Left lobe of liver (tissue), 2 donors: ENCODE results near the gene TBX5. TPM values are rescaled to one million over a fixed set of nuclear protein-coding genes. Genes with fewer than 3 reads are reported as not detected.

ENCODE experiments used
- ATAC-seq: fragments of 200-7000 bp; cut with Tn5 transposase; one replicate; pipeline ENCODE4 v1.9.1; 2020; ENCODE audit warnings: mild to moderate bottlenecking, moderate library complexity
- DNase-seq: peaks from one replicate; pipeline ENCODE4 v3.0.0-alpha.2; 2020; ENCODE audit warnings: low spot score
- total RNA-seq: library from RNA; stranded (reverse); gene quantifications from one replicate; pipeline ENCODE4 v1.2.1, GENCODE V29; 2021
- donor health status: DM: no; HTN: no; CAD: no; lungs with moderate emphysema.
- donor health status: DM: no; HTN: yes; CAD: no.

Gene TBX5
- total RNA-seq: not detected

DNA sequence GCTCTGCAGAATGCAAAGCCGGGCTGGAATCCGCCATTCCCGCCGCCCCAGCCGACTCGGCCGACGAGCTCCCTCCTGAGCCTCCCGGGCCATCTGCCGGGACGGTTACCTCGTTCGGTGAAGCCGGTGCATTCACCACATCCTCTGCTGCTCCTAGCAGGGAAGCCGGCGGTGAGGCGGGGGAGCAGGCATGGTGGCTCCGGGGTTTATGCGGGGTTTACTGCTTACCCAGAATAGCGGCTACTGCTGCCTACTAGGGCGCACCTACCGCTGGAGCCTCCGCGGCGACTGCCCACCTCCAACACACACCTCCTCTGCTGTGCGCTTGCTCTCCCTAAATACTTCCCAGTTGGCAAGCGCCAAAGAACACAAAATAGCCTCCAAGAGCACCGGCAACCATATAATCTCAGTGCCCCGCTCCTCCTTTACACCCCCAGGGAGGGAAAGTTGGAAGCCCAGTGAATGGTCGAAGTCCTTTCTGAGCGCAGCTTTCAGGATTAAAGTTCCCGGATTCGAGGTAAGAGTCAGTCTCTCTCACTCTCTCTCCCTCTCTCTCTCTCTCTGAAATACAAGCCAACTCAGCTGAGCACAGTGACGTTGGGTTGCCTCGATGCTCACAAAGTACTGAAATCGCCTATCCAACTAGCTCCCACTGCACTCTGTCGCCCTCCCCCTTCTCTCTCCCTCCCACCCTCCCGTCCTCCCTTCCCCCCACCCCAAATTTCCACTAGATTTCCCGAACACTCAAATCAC, at the start of gene TBX5:
Gene TBX5 (minus strand): TSS at position 626 of the 753 bp plus-strand sequence. CDS start 2,246 bp downstream, outside the sequence.
- ATAC-seq (no peak), DNase-seq (no peak)

DNA sequence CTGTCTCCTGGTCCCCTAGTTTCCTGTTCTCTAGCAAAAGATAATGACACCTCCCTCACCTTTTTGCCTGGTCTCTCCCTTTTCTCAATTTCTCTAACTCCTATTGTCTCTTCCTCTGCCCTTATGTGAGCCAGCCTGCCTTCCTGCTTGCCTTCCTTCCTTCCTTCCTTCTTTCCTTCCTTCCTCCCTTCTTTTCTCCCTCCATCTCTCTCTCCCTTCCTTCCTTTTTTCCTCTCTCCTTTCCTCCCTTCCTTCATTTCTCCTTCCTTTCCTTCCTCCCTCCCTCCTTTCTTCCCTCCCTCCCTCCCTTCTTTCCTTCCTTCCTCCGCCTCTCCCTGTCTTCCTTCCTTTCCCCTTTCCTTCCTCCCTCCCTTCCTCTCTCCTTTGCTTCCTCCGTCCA, 45.7 kb upstream of the TBX5 start:
- no peak for ATAC-seq
- no peak for DNase-seq

DNA sequence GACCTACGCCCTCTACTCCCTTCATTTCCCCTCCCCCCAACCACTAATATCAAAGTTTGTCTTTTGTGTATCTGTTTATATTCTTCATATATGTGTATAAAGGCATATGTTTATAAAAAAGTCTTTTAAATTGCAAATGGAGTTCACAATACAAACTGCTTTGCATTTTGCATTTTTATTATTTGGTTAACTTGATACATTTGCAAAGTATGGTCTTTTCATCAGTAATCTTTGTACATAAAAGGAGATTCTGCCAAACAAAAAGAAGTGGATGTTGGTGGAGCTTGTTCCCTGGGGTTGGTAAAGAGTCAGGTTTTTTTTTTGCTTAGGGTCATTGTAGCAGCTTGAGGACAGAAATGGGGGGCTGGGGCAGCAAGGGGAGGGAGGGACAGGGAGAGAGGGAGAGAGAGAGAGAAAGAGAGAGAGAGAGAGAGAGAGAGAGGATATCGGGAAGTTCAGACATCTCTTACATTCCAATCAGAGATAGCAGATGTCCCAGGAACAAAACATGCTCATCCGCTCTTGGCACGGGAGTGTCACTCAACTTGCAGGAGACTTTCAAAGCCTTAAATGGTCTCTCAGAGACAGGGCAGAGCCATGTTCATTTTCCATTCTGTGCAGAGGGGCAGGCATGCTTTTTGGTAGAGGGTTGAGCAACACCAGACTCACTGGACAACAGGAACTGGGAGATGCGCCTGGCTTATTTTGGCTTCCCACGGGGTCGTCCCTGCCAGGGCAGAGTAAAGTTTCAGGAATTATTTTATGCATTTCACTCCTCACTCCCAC, 44.8 kb upstream of the TBX5 start:
- ATAC-seq (no peak), DNase-seq (no peak)

DNA sequence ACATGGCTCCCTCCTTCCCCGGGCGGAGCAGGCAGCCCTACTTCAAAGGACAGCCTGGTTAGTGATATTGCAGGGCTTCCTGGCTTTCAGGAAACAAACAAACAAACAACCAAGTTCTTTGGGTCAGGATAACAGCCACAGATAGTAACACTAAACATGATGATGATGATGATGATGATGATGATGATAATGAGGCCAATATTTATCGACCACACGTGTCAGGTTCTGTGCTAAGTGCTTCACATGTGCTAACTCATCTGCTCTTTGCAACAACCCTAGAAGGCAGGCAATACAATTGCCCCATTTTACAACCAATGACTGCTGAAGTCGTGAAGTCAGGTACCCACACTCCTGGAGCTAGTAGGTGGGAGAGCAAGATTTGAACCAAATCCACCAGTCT, 44.1 kb upstream of the TBX5 start:
- no peak for ATAC-seq
- no peak for DNase-seq

DNA sequence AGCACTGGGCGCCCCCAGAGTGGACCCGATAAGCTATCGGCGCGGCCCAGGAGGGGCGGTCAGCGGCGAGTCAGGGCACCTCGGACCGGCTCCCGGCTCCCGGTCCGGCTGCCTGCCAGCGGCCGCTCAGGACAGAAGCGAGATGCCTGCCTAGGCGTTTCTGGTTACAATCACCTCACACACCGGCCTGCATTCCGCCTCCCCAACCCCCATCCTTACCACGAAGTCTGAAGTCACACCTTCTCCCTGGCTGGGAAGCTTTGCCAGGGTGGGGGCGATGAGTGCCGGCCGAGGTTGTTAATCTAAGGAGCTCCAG, 42.6 kb upstream of the TBX5 start:
- DNase-seq (no peak), ATAC-seq (no peak)

DNA sequence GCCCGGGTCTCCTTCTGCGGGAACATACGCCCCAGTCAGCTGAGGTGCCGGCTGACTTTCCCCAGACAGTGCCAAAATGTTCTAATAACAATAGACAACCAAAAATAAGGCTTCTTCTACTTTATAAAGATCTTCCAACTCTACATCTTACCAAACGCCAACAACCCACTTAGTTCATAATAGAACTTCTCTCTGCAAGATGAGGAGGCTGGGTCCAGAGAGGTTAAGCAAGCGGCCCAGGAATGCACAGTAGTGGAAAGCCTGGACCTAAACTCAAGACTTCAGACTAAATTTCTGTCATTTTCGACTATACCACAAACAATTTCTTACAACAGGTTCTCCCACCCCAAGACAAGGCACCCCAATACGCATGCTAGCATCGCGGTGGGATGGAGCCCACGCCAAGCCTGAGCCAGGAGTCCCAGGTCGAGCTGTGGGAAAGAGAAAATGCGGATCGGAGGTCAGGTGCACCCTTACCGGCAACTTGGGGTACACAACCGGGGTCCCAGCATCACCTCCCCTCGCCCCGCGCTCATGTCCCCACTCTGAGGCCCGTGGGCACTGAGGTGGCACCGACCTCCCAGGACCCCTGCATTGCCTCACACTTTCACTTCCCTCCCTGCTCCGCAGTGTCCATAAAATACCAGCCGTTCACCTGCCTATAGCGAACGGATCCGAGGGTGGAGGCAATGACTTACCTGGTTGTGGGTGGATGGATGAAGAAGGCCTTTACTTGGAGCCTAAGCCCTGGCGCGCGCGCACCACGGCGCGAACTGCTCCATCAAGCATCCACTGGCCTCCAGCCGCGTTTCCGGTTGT, 42.1 kb upstream of the TBX5 start:
- DNase-seq (no peak), ATAC-seq (no peak)

DNA sequence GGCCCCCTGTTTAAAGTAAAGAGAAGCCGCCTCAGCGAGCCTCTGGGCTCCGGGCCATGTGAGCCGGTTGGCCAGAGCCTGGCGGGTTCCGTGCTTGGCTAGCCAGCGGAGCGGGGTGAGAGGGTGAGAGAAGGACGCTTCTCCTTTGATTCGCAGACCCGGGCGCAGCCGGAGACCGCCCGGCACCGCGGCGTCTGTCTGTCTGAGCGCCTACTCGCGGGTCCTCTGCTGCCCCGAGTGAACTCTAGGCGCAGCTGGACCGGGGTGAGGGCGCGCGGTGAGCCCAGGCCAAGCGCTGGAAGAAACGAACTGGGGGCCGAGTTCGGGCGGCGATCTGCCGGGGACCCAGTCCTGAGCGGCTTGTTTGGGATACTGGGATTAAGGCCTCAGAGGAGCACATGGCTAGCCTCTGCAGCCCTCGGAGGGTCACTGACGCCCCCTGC, 41.4 kb upstream of the TBX5 start:
- DNase-seq (no peak), ATAC-seq (peak; percentile 22)

DNA sequence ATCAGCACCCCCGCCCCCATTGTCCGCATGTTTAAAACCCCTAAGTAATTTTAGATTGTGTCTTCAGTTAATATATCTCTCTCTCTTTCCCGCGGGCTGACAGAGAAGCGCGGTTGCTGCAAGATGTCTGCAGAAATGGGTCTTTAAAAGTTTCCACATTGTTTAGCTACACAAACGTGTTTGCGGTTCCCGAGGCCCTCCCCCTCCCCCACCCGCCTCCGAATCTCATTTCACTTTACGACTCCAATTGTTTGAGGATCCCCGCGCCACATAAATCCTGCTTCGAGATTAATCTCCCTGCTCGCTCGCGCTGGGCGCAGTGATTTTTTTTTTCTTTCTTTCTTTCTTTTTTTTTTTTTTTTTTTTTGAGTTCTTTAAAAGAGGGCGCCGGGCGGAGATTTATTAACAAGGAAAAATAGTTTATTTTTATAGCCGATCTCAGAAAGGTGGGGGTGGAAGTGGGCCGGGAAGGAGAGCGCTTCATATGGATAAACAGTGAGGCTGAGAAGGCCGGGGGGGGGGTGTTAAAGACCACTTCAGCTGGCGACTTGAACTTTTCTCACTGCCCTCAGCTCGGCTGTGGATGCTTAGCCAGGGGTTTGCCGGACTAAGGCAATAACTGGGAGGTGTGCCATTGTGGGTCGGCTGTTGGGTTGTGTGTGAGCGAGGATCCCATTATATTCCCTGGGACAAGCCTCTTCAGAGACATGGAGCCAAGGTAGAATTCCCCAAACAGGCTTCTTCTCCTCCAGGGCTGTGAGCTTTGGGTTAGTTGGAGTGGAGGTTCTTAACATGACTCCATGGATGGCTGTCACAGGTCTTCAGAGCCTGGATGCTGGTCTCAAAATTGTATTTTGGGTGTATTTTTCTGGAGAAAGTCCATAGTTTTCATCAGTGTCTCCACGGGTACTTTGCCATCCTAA, 39.7 kb upstream of the TBX5 start:
- ATAC-seq (no peak), DNase-seq (no peak)

DNA sequence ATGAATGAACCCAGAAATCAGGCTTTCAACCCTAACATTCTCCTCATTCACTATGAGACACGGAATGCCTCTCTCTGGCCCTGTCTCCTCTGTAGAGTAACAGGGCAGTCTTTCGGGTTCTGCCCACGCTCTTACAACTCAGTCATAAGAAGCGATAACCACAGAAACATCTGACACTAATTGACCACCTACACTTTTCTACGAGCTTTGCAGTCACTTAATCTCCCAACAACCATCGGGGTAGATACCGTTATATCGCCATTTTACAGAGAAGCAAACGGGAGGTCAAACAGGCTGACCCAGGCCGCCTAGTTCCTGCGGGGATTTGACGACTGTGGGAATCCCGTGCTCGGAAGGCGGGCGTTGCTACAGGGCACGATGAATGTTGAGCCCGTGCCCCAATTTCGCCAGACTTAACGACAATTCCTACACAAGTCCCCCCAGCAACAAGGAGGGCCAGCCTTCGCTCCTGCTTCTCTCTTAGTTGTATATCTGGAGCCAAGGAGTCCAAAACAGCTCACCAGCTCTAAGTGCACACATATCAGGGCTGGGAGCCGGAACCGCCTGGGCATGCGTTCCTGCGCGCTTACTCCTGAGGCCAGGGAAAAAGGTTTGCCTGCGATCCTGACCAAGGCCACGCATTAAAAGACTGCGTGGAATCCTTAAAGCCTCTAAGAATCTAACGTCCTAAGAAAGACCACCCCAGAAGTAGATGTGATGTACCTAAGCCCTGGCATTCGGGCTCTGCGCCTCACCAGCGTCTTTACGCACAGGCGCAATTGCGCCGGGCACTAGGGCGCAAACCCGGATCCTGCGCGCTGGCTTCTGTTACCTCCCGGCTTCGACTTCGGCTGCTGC, 38.7 kb upstream of the TBX5 start:
- ATAC-seq: no peak
- no peak for DNase-seq

DNA sequence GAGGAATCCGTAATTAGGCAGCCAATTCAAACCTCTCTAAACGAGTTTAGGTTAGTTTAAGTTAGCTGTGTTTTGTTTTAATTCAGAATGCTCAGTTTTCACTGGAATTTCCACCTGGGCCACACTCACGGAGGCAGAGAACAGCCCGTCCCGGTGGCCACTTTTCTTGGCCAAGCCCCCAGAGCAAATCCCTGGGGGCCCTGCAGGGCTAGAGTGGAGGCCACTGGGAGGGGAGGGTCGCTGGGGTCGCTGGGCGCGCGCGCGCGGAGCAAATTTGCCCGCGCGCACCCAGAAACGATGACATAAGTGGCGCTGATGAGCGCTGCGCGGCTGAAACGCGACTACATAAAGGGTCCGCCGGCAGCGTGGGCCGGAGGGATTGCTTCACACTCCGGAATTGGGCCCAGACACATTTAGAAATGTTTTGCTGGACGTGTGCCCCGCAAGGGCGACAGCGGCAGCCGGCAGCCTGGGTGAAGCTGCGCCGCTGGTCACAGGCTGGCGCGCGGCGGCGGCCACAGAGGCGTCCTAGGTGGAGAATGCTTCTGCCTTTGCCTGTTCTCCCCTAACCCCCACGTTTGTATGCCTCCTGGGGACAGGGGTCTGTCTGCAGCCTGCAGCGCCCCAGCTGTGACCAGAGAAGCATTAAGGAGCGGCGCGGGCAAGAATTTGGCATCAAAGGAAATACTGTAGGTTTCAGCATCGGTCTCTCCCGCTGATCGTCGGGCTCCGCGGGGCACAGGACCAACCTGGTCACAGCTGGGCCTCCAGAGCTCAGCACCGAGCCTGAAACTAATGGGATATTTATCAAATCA, 37.9 kb upstream of the TBX5 start:
- no peak for DNase-seq
- peak; percentile 73 for ATAC-seq

DNA sequence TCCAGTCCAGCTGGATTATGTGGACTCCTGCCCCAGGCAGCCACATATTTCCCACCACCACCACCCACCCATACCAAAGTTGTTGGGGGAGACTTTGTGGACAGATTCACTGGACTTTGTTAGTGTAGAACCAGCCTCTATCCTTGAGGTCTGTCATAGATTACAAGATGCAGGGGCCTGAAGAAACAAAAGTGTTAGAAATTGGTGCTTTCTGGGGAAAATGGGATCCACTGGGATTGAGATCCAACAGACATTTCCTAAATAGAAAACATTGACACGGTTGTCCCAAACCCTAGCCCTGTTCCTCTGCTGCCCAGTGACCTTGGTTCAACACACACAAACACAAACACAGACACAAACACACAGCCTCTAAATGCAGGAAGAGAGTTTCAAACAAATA, 36.6 kb upstream of the TBX5 start:
- no peak for ATAC-seq
- DNase-seq: no peak

DNA sequence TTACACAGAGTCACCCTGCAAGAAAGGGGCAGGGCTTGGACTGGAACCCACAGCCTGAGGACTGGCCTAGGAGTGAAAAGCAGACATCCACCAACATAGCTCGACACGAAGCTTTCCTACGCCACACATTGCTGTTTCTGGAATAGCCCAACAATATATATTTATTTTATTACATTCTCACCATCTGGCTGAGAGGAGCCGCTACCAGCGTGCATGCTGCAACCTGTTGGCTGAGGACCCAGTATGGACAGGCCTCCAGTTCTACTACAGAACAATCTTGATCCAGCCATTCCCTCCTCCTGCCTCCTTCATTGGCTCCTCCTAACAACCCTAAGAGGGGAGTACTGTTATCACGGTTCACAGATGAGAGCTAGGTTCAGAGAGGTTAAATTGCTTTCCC, 35.6 kb upstream of the TBX5 start:
- DNase-seq: no peak

DNA sequence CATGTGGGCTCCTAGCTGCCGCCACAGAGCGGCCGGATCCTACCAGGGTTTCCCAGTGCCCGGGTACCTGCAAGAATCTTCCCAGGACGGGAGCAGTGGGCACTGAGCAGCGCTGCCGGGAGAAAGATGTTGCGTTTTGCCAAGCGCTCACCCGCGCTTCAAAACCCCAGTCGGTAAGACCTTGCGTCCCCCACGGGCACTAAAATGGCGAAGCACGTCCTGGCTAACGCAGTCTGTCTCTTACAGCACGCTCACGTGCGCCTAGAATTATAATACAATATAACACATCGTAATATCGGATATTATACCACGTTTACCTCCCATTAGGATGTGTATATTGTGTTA, 35.1 kb upstream of the TBX5 start:
- DNase-seq: no peak

More for the DNA sequence above, 35.6 kb upstream of the TBX5 start:
- ATAC-seq: no peak

DNA sequence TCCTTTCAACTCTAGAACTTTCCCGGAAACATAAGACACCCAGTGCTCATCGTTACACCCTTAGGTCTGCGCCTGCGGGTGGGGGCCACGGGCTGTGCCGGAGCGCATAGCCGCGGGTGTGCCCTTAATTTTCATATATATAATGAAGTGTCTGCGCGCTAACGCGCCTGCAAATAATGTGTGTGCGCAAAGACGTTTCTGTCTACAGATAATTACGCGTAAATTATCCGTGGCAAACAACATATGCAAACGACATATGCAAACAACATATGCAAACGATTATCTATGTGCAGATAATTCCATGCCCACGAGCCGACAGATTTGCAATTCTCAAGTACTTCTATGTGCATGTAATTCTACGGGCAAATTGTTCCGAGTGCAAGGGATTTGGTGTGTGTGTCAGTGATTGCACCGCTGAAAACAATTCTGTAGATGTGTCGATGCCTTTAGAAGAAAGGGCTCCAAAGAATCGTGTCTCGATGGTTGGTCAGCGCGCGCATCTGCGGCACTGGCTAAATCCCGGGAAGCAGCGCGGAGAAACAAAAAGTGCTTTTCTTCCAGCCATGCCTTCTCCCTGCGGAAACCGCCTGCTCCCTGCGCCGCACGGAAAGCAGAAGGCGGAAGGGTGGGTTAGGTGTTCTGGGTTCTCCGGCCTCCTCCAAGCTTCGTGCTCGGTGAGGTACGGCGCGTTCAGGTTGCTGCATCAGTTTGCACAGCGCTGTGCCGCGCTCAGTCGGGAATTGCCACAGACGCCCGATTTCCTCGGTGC, 34.5 kb upstream of the TBX5 start:
- DNase-seq (no peak), ATAC-seq (no peak)

More for the DNA sequence above, 35.1 kb upstream of the TBX5 start:
- no peak for ATAC-seq

DNA sequence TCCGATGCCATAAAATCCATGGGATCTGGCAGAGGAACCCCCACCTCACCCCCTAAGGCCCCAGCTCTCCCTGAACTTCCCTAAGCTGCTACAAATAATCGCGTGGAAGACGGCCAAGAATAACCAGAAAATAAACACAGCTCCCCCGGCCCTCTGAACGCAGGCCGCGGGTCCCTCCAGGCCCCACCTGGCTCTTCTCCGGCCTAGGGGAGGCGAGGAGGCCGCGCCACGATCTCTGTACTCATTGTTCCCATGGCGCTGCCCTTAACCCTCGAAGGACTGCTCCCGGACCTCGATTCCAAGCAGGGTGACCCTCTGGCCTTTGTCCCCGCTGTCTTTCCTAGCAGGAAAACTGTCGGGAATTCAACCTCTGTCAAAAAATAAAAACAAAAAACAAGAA, 33.9 kb upstream of the TBX5 start:
- DNase-seq (no peak), ATAC-seq (no peak)

DNA sequence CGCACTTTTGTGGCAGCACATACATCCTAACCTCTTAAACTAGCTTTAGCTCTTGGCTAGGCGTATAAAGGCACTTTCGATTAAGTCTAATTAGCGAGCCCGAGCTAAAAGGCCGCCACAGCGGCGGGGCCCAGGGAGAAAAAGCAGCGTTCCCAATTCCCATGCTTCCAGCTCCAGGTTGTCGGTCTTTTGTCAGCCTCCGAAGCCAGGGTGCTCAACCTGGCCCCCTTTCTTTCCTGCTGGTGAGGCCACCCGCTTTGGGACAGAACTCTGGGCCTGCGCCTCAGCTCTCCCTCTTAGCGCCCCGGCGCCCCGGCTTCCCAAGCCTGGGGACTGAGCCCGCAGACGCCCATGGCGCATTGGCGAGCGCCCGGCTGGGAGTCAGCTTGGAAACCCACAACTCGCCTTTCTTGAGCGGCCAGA, 33.3 kb upstream of the TBX5 start:
- ATAC-seq (no peak), DNase-seq (no peak)

DNA sequence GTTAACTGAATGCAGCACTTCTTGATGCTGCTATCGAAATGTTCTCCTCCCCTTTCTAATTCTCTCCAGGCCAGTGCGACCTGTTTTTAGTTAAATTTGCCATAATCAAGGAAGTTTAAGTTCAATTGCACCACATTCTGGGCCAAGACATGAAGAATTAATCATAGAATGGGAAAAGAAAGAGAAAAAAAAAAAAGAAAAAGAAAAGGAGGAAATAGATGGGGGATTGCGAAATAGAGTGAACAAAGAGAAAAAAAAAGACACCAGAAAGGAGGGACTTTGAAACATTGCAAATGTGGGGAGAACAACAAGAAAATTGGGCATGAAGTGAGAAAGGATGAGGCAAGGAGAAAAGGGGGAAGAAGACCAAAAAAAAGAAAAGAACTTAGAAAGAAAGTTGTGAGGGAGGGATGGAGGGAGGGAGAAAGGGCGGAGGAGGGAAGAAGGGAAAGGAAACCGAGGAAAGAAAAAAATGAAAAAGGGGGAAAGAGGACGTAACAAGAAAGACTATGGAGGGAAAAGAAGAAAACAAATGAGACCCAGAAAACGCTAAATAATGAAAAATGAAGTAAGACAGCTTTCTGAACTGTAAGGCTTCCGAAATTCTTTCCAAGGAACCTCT, 32.8 kb upstream of the TBX5 start:
- ATAC-seq: no peak
- no peak for DNase-seq

DNA sequence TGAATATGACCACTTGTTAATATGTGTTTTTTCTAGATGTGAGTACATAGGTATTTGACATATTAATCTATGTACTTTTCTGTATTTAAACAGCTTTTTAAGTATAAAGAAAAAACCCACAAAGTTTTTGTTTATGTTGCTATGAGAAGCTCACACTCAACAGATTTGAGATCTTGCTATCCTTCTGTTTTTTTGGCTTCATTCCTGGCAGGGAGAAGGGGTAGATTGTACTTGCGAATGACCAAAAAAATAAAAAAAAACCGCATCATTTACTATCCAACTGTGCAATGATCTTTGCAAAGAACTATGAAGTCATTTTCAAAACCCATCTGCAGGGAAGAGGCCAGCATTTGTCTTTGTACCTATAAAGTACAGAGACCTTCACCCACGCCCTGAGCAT, 28.4 kb upstream of the TBX5 start:
- ATAC-seq: no peak

More for the DNA sequence above, 28.4 kb upstream of the TBX5 start:
- DNase-seq: no peak
